NCI-H526 (cell line): Measurements from ENCODE around the gene MCUB.
A peak's percentile ranks its signal among the peaks of the same experiment; 100 is the strongest.
"Not testable (repeated sequence)": the region's sequence is repeated elsewhere in the genome, so short reads cannot be mapped to it uniquely, and the experiment has no call there.

Experiments
- DNase-seq, 2 experiments: peaks; one replicate each; lab custom pipeline; 2025; lab: John Stamatoyannopoulos, UW

Gene MCUB, protein sequence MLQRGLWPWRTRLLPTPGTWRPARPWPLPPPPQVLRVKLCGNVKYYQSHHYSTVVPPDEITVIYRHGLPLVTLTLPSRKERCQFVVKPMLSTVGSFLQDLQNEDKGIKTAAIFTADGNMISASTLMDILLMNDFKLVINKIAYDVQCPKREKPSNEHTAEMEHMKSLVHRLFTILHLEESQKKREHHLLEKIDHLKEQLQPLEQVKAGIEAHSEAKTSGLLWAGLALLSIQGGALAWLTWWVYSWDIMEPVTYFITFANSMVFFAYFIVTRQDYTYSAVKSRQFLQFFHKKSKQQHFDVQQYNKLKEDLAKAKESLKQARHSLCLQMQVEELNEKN

DNA sequence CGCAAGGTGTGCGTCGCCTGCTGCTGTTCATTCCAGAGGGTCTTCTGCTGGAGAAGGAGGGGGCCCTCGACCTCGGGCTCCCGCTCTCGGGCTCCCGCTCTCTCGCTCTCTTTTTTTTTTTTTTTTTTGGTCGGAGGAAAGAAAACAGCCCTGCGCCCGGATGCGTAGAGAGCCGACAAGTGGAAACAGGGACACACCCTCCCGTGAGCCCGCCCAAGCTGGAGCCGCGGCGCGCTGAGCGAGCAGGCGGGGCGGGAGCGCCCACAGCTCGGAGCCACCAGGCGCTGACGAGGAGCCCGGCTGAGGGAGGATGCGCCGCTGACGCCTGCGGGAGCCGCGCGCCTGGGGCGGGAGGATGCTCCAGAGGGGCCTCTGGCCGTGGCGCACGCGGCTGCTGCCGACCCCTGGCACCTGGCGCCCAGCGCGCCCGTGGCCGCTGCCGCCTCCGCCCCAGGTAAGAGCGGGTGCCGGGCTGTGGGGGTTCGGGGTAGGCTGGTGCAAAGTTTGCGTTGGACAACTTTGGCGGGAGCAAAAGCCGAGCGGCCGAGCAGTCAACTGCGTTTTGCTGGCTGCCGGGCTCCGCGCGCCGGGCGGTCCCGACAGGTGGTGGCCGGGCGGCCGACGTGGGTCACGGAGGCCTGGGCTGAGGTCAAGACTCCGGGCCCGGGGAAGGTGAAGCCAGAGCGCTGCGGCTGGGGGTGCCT lies at the start of gene MCUB:
MCUB (plus strand) TSS at position 264 of the 704 bp plus-strand sequence; CDS start at position 356, 92 bp downstream.
- DNase-seq: peak; percentile 79 to 95

DNA sequence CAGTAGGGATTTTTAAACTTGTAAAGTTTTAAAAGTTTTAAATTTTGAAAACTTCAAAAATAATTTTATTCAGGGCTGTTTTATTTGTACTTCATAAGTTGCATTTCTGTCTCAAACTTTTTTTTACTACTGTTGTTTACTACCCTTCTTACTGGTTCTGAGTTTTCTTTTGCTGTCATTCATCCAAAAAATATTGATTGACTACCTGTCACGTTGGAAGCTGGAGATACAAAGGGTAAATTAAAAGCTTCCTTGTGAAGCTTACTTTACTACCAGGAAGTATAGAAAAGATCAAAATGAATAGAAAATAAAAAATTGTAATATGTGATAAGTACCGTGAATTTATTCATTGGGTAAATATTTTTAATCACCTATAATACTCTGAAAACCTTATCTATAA lies 49.4 kb upstream of the MCUB start:
- no peak for DNase-seq

DNA sequence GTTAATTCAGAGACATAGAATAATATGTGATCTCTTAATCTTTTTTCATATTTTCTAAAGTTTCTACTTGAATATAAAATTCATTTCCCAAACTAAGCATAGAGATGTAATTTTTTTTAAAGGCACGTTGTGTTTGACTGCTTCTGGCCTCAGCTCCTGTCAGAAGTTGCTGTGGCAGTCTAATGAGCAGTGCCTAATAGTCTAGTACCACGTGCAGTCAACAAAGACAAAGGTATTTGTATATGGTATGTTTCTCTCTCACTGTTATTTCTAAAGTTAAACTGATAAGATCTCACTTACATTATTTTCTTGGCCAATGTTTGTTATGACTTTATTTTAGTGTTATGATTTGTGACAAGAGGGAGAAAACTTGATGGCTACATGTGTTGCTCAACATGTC lies 48.6 kb upstream of the MCUB start:
- peak in 1 of 2 experiments; percentile 3 for DNase-seq

DNA sequence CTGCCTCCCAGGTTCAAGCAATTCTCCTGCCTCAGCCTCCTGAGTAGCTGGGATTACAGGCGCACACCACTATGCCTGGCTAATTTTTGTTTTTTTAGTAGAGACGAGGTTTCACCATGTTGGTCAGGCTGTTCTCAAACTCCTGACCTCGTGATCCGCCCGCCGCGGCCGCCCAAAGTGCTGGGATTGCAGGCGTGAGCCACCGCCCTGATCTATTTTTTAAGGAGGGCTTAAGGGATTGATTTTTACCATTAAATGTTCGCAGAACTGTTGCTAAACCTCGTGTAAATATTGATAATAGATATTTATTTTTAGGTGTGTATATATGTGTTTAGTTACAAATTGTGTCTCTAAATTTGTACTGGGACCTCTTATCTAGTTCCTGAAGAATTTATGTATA lies 46.7 kb upstream of the MCUB start:
- not testable (repeated sequence) for DNase-seq

DNA sequence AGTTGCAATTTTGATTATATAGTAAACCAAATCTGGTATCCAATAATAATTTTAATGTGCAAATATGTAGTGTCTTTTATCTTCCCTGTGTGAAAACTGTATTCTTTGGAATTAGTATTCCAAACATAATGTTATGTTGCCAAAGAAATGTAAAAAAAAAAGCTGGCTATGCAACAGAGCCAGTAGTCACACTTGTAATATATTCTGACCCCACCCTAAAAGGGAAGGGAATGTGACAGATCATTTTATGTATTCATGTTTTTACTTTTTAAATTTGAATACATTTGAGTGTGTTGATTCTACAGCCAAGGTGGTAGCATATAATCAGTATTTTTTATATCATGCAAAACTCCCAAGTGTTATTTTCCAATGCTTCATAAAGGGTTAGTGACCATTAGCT lies 27.9 kb upstream of the MCUB start:
- DNase-seq: peak in 1 of 2 experiments; percentile 21

DNA sequence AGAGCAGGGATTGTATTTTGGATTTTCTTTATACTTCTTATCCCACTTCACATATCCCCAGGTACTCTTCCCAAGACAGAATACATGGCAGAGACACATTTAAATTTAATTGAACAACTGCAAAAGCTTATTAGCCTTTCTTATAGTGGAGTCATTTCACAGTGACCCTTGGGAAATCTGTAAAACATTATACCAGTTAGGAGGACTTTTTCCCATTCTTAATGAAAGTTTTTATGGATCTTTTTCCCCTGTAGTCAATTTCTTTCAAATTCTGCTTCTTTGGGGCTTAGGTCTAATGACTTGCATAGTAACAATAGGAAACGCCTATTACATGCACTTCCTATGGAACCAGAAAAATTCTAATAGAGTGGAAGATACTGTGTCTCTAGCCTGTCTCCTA lies 14.6 kb upstream of the MCUB start:
- no peak for DNase-seq

DNA sequence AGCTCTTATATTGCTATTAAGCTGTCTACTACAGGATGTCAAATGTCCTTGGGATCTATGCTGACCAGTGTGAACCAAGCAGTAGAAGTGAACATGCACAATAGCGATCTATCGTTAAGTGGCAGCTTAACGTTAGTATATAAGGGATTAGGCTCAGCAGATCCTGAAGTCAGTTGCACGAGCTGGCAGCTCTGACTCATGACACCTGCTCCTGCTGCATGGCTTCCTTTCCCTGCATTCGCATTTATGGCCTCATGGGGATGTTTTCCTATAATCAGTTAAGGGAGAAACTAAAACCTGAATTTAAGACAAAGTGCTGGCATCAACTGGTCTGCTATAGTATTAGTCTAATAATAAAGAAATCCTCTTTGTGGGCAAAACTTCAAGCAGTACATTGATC lies 12.7 kb upstream of the MCUB start:
- DNase-seq: no peak

DNA sequence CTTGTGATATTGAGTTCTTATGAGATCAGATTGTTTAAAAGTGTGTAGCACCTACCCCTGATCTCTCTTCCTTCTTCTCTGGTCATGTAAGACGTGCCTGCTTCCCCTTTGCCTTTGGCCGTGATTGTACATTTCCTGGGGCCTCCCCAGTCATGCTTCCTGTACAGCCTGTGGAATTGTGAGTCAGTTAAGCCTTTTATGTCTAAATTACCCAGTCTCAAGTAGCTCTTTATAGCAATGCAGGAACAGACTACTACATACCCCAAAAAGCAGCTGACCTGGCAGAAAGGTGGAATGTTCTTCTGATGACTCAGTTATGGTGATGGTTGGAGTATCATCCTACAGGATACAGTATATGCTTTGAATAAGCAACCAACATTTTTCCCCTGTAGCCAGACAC lies 11.4 kb upstream of the MCUB start:
- no peak for DNase-seq

DNA sequence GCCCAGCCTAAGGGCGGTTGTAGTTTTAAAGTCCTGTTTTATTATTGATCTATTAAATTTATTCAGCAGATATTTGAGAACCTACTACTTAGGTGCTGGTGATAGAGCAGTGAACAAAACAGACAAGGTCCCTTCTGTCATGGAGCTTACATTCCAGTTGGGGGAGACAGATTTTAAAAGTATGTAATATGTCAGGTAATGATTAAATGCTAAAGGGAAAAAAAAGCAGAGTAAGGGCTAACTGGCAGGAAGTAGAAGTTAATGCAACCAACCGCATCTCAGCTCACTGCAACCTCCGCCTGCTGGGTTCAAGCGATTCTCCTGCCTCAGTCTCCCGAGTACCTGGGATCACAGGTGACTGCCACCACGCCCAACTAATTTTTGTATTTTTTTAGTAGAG lies 7.8 kb upstream of the MCUB start:
- no peak for DNase-seq

DNA sequence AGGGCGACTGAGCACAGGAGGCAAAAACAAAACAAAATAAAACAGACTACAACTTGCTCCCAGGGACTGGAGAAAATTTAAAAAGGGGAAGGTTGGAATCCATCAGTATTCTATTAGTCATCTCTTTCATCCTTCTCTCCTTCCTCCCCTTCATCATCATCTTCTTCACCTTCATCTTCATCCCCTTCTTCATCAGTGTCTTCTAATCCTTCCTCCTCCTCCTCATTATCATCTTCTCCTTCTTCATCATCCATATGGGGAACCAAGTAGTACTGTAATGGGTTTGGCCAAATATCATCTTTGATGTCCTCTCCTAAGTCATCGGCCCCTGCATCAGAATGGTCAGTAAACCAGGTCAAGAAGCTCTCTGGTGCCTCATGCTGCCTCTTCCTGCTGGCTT lies 6.9 kb upstream of the MCUB start:
- no peak for DNase-seq

DNA sequence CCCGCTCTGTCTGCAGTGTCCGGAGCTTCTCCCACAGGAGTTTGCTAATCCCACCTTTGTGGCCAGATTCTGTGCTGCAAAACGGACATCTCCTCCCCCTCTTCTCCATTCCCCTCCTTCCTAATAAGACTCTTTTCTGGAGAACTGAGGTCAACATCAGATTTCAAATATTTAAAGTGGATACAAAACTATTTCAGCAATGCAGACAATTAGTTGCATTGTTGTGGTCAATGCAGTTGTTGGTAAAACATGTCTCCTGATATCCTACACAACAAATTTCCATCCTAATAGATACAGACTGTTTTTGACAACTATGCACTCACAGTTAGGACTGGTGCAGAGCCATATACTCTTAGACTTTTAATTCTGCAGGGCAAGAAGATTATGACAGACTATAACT lies 5.1 kb upstream of the MCUB start:
- no peak for DNase-seq

DNA sequence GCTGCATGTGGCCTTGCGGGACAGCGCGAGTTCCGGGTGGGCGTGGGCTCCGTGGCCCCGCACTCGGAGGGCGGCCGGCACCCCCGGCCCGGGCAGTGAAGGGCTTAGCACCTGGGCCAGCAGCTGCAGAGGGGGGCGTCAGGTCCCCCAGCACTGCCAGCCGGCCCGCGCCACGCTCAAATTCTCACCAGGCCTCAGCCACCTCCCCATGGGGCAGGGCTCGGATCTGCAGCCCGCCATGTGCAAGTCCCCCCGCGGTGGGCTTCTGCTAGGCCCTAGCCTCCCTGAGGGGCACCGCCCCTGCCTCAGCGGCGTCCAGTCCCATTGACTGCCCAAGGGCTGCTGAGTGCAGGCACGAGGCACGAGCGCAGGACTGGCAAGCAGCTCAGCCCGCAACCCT lies 2.6 kb upstream of the MCUB start:
- no peak for DNase-seq

DNA sequence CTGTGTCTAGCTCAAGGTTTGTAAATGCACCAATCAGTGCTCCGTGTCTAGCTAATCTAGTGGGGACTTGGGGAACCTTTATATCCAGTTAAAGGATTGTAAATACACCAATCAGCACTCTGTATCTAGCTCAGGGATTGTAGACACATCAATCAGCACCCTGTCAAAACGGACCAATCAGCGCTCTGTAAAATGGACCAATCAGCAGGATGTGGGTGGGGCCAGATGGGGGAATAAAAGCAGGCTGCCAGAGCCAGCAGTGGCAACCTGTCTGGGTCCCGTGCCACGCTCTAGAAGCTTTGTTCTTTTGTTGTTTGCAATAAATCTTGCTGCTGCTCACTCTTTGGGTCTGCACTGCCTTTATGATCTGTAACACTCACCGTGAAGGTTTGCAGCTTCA lies 2.0 kb upstream of the MCUB start:
- DNase-seq: not testable (repeated sequence)

DNA sequence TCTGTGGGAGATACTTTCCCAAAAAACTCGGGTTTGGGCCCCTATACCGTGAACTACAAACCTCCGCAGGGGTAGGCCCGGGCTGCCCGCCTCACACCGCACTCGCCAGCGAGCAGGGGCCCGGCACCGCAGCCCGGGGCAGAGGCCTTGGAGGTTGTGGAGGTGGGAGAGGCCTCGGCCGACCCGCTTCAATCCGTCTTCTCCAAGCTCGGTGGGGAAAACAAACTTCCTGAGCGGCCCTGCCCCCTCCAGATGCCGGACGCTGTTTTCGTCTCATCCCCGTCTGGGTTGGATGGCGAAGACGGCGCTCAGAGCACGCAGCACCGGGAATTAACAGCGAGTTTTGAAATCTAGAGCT lies 442 bp upstream of the MCUB start:
- DNase-seq: peak in 1 of 2 experiments; percentile 84

DNA sequence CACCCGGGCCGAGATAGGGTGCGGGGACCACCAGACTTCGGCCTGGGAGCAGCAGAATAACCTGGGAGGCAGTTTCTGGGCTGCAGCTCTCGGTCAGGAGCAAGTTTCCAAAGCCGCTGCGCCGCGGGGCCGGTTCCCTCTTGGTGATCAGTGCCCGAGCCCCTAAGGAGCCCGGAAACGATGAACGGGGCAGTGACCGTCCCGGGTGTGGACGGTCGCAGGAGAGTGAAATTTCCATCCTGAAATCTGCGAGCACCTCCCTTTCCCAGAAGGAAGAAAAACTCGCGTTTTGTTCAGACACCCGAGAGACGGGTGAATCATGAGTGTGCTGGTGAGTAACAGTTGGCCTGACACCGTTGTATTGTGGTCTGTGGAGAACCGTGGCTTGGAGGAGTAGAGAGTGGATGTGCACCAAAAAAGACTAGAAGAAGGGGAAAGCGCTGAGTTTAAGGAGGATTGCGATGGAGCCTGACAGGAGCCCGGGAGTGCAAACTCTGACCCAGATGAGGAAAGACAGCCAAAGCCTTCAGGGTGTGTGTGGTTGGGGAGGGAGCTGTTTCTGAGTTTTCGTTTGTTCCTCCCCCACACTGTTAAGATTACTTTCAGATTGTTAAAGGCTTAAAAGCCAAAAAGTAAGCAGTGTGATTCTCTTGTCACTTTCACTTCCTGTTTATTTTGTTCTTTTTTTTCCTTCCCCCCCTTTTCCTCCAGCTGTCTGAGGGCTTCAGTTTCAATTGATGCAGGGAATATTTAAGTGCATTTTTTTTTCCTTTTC lies 828 bp downstream of the MCUB start:
- DNase-seq: peak; percentile 54 to 69

DNA sequence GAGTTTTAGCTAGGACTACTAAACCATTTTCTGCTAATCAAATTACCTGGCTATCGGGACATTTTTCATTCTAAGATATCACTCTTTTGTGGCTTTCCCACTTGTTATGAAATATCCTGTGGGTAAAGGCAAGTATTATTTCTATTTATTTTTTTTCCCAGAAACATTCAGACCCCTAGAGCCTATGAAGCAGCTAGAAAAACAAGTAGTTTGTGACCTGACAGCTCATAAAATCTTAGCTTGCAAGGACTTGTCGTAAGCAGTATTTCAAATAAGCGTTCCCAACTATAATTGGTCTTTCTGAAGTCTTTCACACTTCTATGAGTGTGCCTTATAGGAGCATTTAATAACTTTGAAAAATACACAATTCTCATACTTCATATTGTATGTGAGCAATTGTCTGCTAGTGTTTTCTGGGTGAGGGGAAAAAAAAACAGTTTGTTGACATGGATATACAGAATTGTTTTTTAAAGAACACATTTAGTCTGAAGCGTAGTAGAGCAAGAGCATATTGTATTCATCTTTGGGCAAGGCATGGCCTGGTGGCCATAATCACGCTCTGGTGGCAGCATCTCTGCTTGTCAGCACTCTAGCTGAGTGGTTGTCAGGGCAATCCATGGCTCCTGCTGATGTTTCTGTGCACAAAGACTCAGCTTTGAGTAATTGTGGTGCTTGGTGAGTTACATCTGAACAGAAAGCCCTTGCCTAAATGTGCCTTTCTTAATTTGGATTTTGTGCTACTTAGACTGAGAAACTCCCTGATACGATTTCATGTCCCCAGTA lies 2.6 kb downstream of the MCUB start:
- peak in 1 of 2 experiments; percentile 17 for DNase-seq

DNA sequence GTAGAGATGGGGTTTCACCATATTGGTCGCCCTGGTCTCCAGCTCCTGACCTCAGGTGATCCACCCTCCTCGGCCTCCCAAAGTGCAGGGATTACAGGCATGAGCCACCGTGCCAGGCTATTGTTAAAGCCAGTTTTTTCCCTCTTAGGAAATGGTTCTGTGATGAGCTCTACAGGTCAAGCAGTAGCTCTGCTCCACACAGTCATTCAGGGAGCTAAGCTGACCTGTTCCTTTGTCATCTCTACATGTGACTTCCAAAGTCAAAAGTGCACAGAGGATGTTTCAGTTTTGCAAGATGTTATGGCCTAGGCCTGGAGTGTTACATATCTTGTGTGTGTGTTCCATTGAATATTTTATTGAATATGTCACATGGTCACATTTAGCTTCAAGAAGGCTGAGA lies 11.4 kb downstream of the MCUB start:
- no peak for DNase-seq

DNA sequence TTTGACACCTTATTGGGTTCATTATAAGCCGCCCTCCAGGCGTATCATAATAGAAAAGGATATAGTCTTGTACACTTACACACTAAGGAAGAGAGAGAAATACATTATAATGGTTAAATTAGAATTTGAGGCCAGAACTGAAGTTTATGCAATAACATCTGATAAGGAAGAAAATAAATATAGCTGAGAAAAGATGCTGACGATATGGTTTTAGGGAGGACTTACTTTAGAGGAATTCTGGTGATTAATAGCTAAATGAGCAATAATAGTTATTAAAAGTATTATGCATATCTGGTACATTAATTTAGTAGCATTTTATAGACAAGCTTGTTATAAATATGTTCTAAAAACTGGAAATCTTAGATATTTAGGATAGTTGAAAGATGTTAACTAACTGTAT lies 12.1 kb downstream of the MCUB start:
- no peak for DNase-seq

DNA sequence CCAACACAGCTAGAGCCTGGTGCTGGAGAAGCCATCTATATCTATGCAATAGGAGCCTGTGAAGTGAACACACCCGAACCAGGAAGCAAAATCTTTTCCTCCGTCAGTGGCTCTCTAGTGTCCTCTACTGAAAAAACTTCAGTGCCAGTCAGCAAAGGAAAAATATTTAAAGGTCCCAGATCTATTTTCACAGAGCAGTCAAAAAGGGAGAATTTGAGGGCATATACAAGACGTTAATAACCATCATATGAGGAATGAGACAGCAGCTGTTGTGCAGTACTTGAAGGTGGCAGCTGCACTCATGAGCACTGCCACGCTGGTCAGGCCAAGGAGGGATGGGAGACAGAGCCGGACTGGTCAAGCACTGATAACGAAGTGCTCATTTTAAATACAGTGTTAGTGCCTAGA lies 14.4 kb downstream of the MCUB start:
- DNase-seq: peak in 1 of 2 experiments; percentile 28

DNA sequence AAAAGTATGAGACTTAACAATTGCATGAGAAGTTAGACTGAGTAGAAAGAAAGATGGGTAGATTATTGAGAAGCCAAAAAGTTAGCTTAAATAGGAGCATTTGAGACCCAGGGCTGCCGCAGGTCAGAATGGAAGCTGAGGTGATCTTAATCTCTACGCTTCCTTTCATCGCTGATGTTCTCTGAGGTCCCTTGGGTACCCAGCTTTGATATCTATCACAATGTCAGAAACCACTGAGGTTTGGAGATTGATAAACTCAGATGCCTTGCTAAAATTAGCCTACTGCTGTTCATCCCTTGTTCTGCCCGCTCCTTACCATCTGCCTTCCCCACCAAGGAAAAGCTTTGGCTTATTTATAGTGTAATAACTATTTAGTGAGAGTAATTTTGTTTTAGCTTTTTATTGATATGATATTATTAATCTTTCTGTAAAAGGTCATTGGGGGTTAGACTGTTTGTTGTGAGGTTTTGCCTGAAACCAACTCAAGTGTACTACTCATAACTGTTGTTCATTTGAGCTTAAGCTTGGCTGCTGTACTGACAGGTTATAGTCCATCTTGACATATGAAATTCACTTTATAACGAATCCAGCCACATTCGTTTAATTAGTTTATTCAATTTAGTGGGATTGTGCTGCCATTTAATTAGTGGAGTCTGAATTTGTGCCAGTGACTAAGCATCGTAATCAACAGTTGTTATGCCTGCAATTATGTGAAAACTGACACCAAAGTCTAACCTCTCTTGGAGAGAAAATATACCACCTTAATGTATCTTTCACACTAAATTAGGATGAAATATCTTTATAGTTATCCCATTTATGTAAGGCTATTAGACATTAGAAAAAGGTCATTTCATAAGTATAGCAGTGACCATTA lies 15.1 kb downstream of the MCUB start:
- DNase-seq: no peak

DNA sequence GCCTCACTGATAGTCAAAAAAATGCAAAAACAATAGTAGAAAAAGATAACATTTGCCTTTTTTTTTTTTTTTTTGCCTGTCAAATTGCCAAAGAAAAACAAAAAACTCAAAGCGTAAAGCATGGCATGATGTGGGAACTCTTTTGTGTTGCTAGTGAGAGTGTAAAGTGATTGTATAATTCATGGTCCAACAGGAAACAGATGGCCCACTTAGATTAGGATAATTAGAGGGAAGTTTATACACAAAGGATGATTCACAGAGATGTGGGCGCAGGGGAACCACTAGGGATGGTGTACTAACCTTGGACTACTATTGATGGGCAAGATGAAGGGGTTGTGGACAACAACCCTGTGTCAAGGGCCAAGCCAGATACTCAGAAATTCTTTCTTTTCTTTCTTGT lies 16.4 kb downstream of the MCUB start:
- DNase-seq: no peak
